ENCODE results near the gene NALCN.

NALCN gene

DNA sequence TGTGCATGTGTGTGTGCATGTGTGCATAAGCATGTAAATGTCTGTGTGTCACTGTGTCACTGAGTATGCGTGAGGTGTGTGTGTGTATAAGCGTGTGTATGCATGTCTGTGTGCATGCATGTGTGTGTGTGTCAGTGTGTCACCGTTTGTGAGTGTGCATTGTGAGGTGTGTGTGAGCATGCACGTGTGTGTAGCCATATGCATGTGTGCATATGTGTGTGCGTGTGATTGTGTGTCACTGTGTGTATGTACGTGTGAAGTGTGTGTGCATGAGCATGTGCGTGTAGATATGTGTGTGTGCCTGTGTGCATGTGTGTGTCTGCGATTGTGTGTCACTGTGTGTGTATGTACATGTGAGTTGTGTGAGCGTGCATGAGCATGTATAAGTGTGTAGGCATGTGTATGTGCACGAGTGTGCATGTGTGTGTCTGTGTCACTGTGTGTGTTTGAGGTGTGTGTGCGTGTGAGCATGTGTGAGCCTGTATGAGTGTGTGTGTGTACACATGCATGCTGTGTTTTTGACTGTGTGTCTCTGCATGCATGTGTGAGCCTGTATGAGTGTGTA is 144.5 kb downstream of the NALCN start:
- DNase-seq, result no peak

GRCh38 chr13:101267656-101268055 is 148.7 kb downstream of the NALCN start:
- no peak for DNase-seq

GRCh38 chr13:101265934-101266333 is 150.4 kb downstream of the NALCN start:
- no peak for DNase-seq

- no peak for DNase-seq
Measured at GRCh38 chr13:101264931-101265330, 151.4 kb downstream of the NALCN start.

GRCh38 chr13:101262306-101262705 is 154.0 kb downstream of the NALCN start:
- no peak for DNase-seq

DNA sequence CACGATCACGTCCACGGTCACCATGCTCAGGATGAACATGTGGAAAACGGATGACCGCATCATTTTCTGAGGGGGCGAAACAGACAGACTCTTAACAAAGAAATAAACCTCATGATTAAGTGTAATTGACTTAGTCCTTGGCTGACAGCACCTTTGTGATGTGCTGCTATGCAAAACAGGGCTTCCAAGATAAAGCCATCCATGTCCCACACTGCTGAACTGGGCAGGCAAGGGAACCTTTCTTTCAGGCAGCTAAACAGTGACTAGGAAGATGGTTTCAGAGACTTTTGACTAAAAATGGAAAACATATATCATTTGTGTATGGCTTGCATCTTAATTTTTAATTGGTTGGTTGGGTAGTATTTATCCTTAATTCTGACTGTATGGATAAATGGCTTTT is 157.8 kb downstream of the NALCN start:
- no peak for DNase-seq

DNA sequence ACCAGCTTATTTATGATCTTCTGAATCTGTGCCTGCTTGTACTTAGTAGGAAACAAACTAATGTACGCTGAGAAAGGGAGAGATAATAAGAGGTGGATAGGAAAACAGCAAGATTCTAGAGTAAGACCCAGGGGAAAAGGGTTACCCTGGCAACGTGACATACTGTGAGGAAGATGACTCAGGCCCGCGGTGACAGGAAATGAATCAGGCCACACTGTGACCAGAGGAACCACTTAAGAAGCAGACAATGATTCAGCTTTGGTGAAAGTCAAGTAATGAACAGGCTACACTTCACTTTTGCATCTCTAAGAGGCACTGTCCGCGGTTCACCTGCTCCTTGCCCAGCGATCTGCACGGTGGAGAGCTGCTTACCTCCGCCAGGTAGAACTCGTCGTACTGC is 158.2 kb downstream of the NALCN start:
- DNase-seq, result peak; percentile 21

DNA sequence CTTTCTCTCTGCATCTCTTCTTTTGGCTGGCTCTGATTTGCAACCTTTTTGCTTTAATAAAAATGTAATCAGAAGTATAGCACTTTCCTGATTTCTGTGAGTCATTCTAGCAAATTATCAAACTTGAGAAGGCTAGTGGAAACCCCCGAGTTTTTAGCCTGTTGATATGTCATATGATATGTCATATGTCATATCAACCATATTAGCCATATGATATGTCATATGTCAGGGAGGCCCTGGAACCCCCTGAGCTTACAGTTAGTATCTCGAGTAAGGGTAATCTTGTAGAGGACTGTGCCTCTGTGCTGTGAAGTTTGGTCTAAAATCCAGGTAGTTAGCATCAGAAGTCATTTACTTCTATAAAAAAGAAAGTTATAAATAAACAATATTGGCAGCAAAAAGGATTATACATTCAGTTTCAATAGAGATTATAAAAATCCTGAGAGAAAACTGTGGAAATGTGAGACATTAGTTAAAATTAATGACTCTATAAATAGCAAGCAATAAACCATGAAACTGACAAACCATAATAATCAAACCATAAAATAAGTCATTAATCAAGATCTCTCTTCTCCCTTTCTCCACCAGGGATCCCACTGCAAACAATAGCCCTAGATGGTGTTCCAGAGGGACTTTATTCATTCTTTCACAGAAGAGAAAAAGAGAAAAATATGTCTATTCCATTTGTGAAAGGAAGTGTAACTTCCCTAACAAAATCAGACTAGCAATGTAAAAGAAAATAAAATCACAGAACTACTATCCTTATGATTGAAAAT is 167.4 kb downstream of the NALCN start:
- no peak for DNase-seq

- DNase-seq, result no peak
Measured at GRCh38 chr13:101242720-101243119, 173.6 kb downstream of the NALCN start.

DNA sequence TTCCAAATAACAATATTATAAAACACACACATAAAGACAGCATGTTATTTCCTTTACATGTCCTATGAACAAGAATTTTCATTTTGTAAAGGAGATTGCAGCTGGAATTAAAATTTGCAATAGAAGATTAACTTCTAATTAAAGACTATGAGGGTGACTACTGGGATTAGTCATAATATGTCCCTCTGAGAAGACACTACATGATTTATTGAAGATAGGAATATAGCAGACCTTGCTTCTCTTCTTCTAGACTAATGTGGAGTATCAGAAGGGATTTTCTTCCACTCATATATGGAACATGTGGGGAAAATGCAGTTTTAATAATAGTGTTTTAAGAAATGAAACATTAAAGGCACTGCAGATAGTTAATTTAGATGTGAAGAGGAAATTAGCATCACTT is 177.8 kb downstream of the NALCN start:
- DNase-seq, result no peak

GRCh38 chr13:101231751-101232428 is 184.4 kb downstream of the NALCN start:
- DNase-seq, result no peak

DNA sequence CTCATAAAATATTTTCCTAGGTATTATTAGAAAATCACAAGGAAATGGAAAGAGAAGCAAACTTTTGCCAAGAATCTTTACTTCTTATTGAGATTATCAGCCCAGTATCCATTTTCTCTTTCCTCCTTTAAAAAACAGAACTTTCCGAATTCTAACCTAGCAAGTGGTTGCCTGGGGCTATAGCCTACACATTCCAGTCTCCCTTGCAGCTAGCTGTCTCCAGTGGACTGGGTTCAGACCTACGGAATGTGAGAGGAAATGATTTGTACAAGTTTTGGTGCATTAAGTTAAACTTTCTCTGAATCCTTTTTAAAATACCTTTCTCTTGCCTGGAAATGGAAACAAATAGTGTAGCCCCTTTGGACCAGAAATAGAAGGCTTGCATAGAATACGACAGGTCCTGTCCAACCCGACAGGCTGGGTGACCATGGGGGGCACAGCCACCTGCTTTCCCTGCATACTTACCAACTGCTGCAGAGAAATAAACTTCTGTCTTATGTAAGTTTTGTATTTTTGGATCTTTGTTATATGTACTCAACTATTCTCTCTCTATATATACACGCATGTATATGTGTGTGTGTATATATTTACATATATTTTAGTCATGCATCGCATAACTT is 185.9 kb downstream of the NALCN start:
- no peak for DNase-seq

DNA sequence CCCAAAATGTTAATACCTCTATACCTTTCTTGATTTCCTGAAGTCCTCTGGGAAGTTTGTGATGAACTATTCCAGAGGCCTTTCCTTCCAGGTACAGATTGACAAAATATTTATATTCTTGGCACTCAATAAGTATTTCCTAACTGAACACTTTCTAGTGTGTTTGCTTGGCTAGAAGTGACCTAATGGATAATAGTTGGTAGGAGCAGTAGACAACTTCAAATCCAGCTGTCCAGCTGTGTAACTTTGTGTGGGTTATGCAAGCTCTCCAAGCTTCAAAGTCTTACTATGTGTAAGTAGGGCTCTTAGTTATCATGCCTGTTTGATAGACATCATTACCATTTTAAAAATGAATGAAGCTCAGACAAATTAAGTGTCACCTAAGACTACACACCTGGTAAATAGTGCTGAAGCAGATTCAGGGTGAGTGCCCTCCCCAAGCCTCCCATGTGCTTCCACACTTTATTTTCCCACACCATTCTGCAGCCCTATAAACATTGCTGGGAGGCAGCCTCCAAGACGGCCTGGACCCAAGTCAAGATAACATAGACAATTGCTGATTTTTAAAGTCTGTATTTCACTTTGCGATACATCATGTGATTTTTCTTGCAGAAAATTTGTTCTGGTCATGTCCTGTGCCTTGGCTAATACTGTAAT is 196.6 kb downstream of the NALCN start:
- DNase-seq, result no peak

DNA sequence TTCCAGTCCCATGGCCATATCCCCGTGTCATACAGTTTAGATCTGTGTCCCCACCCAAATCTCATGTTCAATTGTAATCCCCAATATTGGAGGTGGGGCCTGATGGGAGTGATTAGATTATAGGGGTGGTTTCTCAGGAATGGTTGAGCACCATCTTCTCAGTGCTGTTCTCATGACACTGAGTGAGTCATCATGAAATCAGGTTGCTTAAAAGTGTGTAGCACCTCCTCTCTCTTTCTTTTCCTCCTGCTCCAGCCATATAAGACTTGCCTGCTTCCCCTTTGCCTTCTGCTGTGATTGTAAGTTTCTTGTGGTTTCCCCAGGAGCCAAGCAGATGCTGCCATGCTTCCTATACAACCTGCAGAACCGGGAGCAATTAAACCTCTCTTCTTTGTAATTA is 197.8 kb downstream of the NALCN start:
- DNase-seq, result no peak

DNA sequence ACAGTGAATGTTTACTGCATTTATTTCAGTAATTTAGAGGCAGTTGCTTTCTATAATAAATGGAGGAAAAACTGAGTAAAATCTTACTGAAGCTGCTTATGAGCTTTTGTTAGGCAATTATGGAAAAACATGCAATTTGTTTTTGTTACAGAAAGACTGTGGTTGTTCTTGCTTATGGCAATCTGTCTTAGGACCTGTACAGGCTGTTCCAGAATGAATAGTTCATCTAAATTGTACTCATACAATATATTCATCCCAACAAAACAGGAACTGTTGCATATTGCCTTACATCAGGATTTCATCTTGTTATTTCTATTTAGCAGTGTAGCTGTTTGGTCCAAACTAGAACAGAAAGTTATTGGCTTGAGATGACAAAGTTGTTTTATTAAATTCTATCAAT is 199.2 kb downstream of the NALCN start:
- DNase-seq, result no peak

DNA sequence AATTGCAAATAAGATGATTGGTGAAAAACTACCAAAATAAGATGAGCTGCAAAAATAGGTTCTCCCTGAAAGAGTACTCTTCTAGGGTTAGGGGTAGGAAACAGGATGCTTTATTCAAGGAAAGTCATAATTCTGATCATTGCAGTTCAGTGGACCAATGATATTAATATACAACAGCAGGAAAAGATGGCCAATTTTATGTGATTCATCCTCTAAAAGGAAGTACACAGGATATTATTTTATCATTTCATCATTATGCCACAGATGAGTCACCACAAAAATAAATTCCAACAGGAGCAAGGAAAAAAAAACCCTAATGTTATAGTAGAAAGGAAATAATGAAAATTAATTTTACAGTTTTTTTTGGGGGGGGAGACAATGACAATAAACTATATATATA is 205.0 kb downstream of the NALCN start:
- DNase-seq, result no peak

- no peak for DNase-seq
Measured at GRCh38 chr13:101210774-101211173, 205.5 kb downstream of the NALCN start.

DNA sequence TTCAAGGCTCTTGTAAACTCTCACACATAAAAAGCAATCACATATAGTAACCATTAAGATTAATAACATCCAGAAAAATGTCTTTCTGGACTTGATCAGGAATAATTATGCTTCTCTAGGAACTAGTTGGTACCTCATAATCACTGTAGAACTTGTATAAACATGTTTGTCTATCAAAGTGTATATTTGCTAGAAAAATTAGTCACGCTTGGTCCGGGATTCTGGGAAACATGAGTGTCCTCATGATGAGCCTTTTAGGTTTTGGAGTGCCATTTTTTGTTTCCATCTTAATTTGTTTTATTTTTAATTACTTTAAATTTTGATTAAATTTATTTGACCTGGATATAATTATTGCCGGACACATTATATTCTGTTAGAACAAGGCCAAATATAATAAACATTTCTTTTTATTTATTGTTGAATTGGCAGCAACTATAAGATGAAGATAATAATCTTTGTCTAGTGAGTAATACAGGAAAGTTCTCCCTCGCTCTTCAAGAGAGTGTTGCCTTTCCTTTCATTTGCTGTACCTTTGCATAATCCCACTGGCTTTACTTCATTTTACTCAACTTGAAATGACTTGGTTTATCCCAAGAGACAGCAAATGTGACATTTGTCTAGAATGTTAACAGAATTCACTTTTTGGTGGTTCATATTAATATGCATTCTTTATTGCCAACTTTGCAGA is 207.0 kb downstream of the NALCN start:
- DNase-seq, result no peak

- no peak for DNase-seq
Measured at GRCh38 chr13:101205408-101205807, 210.9 kb downstream of the NALCN start.

DNA sequence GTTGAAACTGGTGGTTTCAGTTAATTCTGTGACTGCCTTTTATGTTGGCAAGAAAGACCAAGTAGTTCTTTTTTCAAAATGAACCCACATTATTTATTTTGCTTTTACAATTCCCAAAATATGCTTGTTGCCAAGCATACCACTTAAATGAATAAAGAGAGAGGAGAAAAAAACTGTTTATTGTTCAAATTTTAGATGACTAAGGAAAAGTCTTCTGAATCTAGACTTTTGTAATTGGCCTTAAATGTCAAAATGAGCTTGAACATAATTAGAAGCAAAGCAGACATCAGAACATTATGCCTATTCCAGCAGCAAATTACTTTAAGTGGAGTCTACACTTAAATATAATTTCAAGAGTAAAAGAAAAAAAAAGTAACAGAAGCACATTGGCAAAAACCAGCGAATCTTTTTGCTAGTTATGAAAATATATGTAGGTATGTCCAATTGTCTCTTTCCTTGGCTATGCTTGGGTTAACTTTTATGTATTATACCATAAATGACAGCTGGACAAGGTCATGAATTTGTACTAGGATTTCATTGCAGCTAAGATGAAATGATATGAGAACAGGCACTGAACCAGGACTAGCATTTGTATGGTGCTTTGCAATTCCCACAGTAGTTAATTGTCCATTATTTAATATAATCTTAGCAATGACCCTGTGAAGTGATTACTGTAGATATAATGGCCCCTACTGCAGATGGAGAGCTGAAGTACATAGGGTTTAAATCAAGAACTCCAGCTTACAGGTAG is 211.9 kb downstream of the NALCN start:
- DNase-seq, result no peak

GRCh38 chr13:101202590-101202989 is 213.7 kb downstream of the NALCN start:
- no peak for DNase-seq

- DNase-seq, result no peak
Measured at GRCh38 chr13:101190976-101191375, 225.3 kb downstream of the NALCN start.

Measured in right hindlimb (tissue), 1 donor.